ENCODE measurements around the gene XPNPEP2.

XPNPEP2 gene

DNA sequence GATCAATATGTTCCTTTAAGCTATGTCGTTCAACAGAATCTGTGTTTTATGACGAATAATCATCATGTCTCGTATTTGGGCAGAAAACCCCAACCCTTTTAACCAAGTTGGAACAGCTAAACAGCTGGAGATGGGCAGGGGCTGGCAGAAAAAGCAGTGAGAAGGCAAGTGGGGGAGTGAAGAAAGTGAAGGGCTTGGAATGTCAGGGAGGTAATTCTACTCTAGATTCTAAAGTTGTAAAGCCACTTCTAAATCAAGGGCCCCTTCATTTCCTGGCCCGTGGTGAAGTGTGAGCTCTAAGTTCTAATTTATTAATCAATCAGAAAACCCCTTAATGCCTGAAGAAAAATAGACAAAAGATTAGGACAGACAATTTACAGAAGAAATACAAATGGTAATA is 61.4 kb downstream of the XPNPEP2 start:
- no peak for DNase-seq (ENCODE audit: low spot score)

DNA sequence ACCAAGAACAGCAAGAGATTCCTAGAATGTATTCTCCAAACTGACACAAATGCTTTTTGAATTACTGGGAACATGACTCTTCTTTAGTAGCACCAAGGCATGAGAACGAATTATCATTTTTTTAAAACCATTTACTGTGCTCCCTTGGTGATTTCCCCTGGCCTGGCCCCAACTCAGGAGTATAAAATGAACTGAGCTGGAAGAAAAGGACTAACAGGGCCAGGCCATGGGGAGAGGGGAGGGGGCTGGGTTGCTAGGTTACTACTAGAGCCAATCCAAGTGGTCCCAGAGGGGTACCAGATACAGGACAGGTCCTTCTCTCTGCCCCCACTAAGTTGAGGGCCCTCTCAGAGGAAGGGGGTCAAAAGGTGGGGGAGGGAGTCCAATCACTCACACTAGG is 64.1 kb downstream of the XPNPEP2 start:
- no peak for DNase-seq (ENCODE audit: low spot score)

GRCh38 chrX:129804806-129805205 is 66.0 kb downstream of the XPNPEP2 start:
- DNase-seq (ENCODE audit: low spot score), result no peak

DNA sequence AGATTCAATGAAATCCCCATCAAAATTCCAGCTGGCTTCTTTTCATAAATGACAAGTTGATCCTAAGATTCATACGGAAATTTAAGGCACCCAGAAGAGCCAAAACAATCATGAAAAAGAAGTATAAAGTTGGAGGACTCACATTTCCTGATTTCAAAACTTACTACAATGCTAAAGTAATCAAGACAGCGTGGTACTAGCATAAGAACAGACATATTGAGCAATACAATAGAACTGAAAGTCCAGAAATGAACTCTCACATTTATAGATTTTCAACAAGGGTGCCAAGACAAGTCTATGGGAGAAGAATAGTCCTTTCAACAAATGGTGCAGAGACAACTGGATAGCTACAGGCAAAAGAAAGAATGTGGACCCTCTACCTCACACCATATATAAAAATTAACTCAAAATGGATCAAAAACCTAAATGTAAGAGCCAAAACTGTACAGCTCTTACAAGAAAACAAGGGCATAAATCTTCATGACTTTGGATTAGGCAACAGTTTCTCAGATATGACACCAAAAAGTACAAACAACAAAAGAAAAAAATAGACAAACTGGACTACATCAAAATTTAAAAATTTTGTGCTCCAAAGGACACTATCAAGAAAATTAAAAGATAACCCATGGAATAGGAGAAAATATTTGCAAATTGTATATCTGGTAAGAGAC is 69.5 kb downstream of the XPNPEP2 start:
- DNase-seq (ENCODE audit: low spot score), result no peak

GRCh38 chrX:129808829-129809796 is 70.3 kb downstream of the XPNPEP2 start:
- no peak for DNase-seq (ENCODE audit: low spot score)

- no peak for DNase-seq (ENCODE audit: low spot score)
These were observed 75.0 kb downstream of the XPNPEP2 start for GRCh38 chrX:129813662-129814368.

GRCh38 chrX:129818123-129818522 is 79.3 kb downstream of the XPNPEP2 start:
- no peak for DNase-seq (ENCODE audit: low spot score)
